HG03354 (cell line): ENCODE results near the gene PRDM1.

Source experiments
- ATAC-seq: cut with Tn5 transposase; IDR thresholded peaks from one replicate; pipeline ENCODE4 v1.9.1; 2021; ENCODE audit warnings: mild to moderate bottlenecking; ENCODE audit not compliant: unreplicated experiment, poor library complexity, severe bottlenecking

PRDM1 gene

DNA sequence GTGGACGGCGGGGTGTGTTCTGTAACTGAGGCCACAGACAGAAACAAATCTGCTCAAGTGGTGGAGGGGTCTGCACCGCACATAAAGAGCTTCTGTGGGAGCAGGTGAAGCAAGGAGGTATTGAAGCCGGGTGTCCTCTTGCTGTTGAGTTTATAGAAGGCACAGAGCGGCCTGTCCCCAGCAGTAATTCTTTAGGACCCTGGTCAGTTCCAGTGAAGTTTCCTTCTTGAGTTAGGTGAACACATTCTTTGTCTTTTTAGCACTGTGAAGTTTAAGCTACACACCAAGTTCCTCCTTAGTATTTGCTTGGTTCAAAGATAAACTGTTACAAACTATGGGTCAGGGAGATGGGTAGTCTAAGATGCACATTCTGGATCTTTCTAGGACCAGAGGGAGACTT, 6.1 kb downstream of the PRDM1 start:
- no peak for ATAC-seq

DNA sequence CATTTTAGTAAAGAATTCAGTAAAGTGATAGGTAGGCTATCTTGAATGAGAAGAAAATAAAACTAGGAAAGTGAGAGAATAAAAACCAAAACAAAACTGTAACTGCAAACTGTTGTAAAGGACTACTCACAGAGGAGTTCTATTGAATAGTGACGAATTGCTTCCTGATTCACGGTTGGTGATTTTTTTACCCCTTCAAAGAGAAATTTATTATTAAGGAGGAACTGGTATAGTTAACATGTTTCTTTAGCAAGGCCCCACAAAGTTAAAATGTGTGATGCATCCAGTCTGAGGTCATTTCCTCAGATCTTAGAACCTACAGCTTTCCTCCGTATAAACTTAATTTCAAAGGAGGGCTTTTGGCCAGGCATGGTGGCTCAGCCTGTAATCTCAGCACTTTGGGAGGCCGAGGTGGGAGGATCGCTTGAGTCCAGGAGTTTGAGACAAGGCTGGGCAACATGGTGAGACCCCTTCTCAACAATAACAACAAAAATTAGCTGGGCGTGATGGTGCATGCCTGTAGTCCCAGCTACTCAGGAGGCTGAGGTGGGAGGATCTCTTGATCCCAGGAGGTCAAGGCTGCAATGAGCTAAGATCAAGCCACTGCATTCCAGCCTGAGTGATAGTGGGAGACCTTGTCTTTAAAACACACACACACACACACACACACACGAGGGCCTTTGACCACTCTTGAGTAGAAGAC, 8.3 kb downstream of the PRDM1 start:
- ATAC-seq: no peak

GRCh38 chr6:106094964-106095335, 8.8 kb downstream of the PRDM1 start:
- ATAC-seq: no peak

- peak; percentile 59 for ATAC-seq
Observed at GRCh38 chr6:106097411-106098231, 11.5 kb downstream of the PRDM1 start.

GRCh38 chr6:106098383-106099234, 12.5 kb downstream of the PRDM1 start:
- peak; percentile 32 for ATAC-seq

DNA sequence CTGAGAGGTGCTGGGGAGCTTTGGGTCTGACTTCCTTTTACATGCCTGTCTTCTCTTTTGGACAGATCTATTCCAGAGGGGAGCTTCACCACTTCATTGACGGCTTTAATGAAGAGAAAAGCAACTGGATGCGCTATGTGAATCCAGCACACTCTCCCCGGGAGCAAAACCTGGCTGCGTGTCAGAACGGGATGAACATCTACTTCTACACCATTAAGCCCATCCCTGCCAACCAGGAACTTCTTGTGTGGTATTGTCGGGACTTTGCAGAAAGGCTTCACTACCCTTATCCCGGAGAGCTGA, 13.1 kb downstream of the PRDM1 start:
- ATAC-seq: no peak

- no peak for ATAC-seq
Observed at GRCh38 chr6:106100755-106101154, 14.6 kb downstream of the PRDM1 start.

DNA sequence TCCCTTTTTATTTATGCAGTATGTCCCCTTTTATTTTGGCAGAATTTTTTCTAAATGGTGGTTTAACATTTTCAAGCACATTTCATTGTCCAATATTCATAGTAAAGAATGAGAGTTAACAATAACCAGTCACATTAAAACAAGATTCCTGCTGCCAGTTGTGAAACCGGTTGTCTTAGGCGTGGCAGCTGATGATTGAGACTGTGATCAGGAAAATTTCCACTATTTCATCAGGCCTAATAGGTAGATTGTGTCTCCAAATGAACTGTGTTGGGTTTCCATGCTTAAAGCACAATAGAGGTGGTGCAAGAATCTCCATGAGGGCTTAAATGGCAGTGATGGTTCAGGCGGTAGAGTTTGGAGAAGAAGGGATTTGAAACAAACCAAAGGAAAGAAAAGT, 15.3 kb downstream of the PRDM1 start:
- ATAC-seq: no peak

DNA sequence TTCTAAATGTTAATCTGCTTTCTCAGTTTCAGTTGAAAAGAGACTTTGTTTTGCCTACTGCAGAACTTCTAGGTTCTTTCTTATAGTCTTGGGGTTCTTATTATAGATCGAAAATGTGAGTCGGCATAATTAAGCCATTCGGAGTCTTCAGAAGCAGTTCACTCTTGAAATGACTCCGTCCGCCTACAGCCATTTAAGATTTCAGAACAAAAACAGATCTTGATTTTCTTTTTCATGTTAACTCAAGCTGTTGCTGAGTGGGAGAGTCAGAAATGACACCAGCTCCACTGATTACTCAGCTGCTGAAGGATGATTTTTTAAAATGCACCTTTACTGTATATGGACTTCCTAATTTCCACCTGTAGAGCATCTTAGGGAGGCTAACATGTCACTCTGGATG, 15.9 kb downstream of the PRDM1 start:
- ATAC-seq: peak; percentile 72

GRCh38 chr6:106102967-106103727, 17.0 kb downstream of the PRDM1 start:
- no peak for ATAC-seq

DNA sequence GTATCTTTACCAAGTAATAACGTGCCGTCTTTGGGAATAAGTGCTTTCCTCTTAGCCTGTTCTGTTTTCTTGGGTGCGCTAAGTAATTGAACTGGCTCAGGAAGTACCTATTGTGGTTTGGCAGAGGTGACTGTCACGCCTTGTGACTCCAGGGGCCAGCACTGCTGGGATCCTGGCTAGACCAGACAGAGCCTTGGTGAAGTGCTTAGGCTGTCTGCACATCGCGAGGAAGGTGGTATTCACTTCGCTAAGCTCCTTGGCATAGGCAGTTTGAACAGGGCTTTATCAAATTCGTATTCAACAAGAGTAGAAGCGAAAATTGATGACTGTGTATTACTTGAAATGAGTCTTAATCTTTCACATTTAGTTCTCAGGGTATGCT, 17.6 kb downstream of the PRDM1 start:
- peak; percentile 42 for ATAC-seq

DNA sequence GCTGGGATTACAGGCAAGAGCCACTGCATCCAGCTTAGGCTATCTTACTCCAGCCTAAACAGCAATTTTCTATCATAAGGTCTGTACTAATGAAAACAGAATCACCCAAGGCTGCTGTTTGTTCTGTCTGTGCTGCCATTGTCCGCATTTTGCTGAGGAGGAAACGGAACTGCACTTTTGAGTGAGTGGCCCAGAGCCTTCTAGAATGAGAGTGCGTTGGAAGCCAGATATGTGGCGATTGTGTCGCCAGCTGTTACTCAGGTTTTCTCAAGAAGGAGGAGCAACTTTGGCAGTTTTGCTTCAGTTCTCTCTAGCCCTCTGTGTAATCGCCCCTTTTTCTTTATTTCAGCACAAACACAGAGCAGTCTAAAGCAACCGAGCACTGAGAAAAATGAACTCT, 18.3 kb downstream of the PRDM1 start:
- ATAC-seq: no peak

DNA sequence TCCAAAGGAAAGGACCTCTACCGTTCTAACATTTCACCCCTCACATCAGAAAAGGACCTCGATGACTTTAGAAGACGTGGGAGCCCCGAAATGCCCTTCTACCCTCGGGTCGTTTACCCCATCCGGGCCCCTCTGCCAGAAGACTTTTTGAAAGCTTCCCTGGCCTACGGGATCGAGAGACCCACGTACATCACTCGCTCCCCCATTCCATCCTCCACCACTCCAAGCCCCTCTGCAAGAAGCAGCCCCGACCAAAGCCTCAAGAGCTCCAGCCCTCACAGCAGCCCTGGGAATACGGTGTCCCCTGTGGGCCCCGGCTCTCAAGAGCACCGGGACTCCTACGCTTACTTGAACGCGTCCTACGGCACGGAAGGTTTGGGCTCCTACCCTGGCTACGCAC, 18.8 kb downstream of the PRDM1 start:
- ATAC-seq: no peak

- ATAC-seq: no peak
Observed at GRCh38 chr6:106105493-106105892, 19.4 kb downstream of the PRDM1 start.

- no peak for ATAC-seq
Observed at GRCh38 chr6:106106276-106107042, 20.3 kb downstream of the PRDM1 start.

DNA sequence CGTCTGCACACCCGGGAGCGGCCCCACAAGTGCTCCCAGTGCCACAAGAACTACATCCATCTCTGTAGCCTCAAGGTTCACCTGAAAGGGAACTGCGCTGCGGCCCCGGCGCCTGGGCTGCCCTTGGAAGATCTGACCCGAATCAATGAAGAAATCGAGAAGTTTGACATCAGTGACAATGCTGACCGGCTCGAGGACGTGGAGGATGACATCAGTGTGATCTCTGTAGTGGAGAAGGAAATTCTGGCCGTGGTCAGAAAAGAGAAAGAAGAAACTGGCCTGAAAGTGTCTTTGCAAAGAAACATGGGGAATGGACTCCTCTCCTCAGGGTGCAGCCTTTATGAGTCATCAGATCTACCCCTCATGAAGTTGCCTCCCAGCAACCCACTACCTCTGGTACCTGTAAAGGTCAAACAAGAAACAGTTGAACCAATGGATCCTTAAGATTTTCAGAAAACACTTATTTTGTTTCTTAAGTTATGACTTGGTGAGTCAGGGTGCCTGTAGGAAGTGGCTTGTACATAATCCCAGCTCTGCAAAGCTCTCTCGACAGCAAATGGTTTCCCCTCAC, 21.0 kb downstream of the PRDM1 start:
- no peak for ATAC-seq

DNA sequence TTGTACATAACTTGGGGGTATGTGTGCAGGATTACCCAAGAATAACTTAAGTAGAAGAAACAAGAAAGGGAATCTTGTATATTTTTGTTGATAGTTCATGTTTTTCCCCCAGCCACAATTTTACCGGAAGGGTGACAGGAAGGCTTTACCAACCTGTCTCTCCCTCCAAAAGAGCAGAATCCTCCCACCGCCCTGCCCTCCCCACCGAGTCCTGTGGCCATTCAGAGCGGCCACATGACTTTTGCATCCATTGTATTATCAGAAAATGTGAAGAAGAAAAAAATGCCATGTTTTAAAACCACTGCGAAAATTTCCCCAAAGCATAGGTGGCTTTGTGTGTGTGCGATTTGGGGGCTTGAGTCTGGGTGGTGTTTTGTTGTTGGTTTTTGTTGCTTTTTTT, 22.0 kb downstream of the PRDM1 start:
- ATAC-seq: no peak

- no peak for ATAC-seq
Observed at GRCh38 chr6:106109029-106109428, 22.9 kb downstream of the PRDM1 start.
